ENCODE results near the gene OXER1.
"Not testable (repeated sequence)": the region's sequence is repeated elsewhere in the genome, so short reads cannot be mapped to it uniquely, and the experiment has no call there.

OXER1 gene

DNA sequence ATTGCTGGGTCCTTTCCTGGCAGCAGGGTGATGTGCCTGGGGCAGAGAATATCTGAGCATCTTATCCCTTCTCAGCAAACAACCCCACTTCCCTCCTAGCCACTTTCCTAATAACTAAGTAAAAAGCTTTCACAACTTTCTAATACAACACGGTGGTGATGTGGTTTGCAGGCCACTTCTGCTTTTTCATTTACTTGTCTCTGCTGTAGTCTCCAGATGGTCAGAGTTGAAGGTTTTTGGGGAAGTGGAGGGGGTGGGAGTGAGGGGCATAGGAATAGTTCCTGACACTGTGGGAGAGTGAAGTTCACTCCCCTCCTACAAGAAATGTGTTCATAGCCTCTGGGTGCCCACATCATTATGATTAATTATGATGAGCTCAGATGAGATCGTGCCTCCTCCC lies 11.6 kb downstream of the OXER1 start:
- no peak for DNase-seq (ENCODE audit: low spot score)

DNA sequence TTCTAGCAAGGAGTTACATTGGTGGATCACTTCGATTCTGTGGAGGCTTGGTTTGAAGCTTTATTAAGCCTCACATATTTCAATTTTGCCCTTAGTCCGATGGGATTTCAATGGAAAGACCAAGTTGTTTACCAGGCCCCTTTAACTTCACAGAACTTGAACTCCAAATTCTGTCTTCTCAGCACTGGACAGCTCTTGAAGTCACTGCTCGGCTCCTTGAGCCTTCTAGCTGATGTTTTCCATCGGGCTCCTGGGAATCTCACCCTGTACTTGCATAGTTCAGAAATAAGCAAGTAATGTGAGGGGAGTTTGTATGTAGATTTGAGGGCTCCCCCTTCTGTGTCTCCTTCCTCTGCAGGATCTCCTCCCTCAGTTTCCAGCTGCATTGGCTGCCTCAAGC lies 15.1 kb downstream of the OXER1 start:
- no peak for DNase-seq (ENCODE audit: low spot score)

DNA sequence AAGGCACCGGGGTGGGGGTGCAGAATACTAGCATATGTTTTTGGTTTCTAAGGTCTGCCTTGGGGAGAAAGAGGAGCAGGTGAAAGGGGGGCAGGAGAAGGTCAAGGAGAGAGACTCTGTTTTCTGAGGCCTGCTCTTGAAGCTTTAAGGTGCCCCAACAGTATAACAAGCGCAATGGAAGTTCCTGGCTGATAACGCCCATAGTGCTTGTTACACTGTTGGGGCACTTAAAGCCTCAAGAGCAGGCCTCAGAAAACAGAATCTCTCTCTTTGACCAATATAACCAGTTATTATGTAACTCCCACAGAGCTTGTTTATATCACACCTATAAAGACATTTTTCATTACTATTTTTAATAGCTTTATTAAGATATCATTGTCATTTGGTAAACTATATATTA lies 16.5 kb downstream of the OXER1 start:
- DNase-seq (ENCODE audit: low spot score), result no peak

DNA sequence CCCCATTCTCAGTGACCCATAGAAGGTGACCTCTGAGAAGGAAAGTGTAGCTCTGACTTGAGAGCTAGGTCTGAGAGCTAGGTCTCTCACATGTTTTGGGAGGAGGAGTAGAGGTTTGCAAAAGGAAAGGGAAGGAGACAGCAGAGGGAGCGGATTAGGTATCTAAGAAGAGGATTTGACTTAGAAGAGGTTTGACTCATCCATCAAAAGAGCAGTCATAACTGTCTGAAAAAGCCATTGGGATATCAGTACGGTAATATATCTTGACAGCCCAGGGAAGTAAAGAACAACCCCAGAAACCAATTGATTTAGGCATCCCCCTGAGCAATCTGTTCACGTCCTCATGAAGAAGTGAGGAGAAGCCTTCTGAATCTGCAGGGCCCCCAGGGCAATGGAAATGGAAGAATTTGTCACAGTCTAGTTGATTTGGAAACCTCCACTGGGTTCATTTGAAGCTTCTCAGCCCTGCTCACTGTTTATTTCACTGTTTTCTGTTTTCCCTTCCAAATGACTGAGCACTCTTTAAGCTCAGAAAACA lies 19.3 kb downstream of the OXER1 start:
- no peak for DNase-seq (ENCODE audit: low spot score)

DNA sequence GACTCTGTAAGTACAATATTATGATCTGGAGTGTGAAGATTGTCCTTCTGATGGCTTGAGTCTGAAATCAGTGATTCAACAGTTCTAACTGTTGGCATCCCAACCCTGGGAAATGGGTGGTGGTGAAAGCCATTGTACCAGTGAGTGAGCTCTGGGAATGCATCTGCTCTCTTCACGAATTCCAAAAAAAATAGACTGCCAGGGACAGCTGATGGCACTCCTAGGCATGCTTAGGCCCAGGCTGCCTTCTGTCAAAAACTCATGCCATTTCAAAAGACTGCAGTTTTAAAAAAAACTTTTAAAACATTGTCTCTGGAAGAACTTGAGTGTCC lies 20.3 kb downstream of the OXER1 start:
- no peak for DNase-seq (ENCODE audit: low spot score)

DNA sequence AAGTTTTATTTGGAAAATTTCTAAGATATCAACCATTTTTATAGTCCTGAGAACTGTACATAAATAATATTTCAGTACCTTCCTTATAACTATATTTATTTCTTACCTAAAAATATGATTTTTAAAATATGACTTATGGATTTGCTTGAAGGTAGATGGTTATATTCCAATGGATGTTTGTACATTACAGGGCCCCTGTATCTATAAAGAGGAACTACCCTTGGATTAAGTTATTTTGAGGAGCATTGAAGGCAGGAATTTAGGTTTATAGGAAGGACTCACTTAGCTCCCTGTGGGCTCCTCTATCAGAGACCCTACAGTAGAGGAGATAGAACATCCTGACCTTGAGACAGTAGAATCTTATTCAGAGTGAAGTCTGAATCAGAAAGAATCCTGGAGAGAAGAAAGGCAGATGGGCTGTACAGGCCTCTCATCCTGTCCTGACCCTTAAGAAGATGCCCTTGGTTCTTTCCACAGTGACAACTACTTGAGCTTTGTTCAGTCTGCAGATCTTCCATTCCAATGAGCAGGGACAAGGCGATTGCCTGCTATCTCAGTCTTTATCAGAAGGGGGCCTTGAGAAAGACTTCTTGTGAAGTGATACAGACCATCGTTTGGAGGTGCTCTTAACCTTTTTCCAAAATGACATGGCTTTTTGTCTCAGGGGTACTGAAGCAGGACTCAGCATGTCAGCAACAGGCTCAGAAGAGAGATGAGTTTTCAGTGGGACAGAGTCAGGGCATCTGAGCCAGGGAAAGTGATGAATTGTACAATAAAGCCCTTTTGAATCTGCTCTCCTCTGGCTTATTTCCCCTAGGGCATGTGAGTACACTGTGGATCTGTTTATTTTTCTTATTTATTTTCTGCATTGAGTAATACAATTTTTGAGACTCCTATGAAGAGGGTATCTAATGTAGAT lies 20.9 kb downstream of the OXER1 start:
- no peak for DNase-seq (ENCODE audit: low spot score)

DNA sequence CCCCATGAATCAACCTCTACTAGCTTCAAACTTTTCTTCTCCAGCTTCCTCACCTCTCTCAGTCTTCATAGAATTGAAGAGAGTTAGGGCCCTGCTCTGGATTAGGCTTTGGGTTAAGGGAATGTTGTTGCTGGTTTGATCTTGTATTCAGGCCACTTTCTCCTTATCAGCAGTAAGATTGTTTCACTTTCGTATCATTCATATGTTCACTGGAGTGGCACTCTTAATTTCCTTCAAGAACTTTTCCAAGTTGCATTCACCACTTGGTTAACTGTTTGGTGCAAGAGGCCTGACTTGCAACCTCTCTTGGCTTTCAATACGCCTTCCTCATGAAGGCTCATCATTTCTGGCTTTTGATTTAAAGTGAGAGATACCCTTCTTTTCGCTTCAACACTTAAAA lies 22.8 kb downstream of the OXER1 start:
- no peak for DNase-seq (ENCODE audit: low spot score)

DNA sequence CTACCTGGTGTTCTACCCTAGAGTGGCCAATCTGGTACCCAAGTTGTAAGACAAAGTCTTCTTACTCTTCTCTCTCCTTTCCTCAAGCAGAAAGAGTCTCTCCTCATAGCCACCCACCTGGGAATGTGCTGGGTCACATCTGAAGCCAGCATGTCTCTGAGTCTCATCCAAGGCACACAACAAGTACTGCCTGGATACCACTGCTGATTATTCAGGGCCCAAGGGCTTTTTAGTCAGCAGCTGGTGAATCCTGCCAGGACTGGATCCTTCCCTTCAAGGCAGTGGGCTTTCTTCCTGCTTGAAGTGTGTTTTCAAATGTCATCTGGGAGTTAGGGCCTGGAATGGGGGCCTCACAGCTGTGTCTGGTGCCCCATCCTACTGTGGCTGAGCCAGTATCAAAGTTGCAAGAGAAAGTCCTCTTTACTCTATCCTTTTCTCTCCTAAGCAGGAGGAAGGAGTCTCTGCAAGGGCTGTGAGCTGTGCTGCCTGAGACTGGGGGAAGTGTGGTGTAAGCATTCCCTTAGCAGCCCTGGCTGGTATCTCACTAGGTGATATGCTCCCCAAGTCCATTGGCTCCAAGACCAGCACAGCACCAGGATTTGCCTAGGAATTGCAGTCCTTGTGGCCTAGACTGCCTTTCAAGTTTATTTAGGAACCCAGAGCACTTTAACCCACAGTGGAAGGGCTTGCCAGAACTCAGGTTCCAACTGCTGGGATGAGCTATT lies 27.2 kb downstream of the OXER1 start:
- no peak for DNase-seq (ENCODE audit: low spot score)

DNA sequence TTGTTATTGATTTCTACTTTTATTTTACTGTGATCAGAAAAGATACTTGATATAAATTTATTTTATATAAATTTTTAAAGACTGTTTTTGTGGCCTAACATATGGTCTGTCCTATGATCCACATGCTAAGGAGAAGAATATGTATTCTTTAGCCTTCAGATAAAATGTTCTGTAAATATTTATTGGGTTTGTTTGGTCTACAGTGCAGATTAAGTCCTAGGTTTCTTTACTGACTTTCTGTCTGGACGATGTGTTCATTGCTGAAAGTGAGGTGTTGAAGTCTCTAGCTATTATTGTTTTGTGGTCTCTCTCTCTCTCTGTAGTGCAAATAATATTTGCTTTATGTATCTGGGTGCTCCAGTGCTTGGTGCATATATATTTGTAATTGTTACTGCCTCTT lies 30.1 kb downstream of the OXER1 start:
- DNase-seq (ENCODE audit: low spot score), result no peak

DNA sequence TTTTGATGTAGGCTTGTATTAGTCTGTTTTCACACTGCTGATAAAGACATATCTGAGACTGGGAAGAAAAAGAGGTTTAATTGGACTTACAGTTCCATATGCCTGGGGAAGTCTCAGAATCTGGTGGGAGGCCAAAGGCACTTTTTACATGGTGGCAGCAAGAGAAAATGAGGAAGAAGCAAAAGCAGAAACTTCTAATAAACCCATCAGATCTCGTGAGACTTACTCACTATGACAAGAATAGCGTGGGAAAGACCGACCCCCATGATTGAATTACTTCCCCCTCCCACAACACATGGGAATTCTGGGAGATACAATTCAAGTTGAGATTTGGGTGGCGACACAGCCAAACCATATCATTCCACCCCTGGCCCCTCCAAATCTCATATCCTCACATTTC lies 32.6 kb downstream of the OXER1 start:
- not testable (repeated sequence) for DNase-seq (ENCODE audit: low spot score)

DNA sequence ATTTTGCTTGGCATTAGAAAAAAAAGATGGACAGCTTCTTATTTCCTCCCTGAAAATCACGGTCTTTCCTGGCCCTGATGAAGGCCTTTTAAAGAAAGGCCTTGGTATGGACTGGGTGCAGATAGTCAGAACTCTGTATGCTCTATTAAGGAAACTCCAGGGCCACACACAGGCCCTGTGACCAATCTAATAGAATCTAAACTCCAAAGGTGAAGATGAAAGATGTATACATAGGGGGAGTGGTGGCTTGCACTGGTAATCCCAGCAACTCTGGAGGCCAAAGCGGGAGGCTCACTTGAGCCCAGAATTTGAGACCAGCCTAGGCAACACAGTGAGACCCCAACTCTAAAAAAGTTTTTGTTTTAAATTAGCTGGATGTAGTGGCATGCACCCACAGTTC lies 37.3 kb downstream of the OXER1 start:
- no peak for DNase-seq (ENCODE audit: low spot score)

DNA sequence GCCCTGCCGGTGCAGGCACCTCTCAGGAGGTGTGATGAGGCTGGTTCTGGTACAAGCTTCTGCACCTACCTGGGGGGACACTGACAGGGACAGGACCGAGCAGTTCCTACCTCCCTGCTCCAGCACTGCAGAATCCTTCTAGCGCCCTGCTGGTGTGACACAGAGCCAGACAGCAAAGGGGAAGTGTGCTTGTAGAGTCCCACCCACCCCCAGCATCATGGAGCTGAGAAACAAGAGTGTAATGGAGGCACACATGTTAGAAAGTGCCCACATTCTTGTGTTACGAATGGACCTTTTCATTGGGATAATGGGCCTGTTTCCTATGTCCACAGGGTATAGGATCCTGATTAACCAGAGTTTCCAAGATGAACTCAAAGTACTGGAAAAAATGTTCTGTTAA lies 38.3 kb downstream of the OXER1 start:
- DNase-seq (ENCODE audit: low spot score), result no peak

DNA sequence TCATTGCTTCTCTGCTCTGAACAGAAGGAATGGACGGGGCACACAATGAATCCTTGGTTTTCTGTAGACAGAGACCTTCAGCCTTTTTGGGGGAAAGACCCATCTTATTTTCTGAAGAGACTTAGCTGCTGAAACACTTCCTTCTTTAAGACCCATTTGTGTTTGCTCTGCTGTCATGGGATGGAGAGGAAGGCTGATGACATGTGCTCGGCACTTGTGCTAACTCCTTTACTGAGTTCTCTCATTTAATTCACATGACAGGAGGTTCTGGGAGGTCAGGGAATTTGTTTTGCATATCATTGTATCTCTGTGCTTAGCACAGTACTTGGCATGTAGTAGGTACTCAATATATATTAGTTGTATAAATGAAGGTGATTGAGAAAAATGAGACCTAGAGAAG lies 39.0 kb downstream of the OXER1 start:
- DNase-seq (ENCODE audit: low spot score), result no peak

DNA sequence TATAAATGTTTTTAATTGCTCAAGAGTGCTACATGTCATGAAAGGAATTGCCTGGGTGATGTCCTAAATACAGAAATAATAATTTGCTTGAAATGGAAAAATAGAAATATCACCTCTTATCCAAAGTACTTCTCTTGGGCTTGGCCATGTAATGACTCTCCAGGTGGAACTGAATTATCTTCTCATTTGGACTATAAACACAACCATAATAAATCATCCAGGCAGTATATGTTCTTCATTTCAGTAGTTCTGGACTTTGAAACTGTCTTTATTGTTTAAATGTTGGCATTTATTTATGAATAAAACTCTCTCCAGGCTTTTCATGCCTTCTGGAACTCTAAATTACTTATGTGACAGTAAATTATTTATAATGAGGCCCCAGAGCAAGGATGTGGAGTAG lies 40.5 kb downstream of the OXER1 start:
- no peak for DNase-seq (ENCODE audit: low spot score)

DNA sequence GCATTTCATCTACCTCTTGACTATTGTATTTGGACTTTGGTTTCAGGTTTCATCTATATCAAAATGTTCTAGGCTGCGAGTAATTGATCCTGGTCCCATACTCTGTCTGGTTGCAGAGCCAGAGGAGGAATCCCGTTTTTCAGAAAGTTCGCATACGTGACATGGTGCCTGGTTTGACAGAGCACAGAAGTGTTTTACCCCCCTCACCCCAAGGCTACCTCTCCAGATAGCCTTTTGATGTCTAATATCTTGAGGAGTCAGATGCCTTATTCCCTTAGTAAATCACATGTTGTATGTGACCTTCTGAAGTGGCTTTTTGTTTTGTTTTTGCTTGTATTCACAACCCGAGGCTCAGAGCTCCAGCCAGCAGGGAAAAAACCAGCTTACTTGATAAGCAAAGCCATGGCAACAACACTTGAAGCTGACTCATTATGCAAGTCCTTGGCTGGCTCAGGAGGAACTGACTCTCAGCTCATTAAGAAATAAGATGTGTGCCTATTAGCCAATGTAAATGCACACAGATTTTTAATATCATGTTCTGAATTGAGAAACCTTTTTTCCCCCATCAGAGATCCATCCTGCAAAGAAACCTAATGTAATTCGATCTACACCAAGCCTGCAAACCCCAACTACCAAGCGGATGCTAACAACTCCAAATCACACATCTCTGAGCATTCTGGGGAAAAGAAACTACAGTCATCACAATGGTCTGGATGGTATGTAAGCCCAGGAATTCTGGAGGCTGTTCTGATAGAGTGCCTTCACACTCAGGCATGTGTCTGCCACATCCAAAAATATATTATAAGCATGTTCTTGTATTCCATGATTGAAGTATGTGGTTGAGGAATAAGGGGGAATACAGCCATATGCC lies 41.4 kb downstream of the OXER1 start:
- DNase-seq (ENCODE audit: low spot score), result no peak

DNA sequence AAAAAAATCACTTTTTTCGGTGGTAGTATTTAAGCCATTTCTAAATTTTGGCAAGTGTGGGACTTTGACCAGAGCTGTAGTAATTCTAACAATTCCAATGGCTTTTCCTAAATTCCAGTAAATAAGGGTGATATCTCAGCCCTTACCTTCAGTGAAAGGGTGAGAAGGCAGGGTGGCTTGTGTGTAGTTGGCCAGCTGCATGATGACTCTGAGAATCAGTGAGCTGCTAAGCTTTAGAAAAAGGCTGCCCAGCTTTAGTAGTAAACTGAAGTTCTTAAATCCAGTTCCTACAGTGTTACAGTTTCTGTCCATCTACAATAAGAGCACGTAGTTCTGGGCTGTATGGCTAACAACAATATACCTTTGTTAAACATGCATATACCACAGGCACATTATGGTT lies 42.0 kb downstream of the OXER1 start:
- DNase-seq (ENCODE audit: low spot score), result no peak

DNA sequence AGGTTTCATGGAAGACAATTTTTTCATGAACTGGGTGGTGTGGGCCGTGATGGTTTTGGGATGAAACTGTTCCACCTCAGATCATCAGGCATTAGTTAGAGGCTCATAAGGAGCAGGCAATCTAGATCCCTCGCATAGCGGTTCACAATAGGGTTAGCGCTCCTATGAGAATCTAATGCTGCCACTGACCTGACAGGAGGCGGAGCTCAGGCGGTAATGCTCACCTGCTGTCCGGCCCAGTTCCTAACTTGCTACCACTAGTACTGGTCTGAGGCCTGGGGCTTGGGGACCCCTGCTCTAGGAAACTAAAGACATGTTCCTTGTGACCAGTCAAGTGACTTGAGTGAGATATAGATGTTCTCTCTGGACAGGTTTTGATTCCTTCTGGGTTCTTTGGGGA lies 49.2 kb downstream of the OXER1 start:
- DNase-seq (ENCODE audit: low spot score), result no peak

DNA sequence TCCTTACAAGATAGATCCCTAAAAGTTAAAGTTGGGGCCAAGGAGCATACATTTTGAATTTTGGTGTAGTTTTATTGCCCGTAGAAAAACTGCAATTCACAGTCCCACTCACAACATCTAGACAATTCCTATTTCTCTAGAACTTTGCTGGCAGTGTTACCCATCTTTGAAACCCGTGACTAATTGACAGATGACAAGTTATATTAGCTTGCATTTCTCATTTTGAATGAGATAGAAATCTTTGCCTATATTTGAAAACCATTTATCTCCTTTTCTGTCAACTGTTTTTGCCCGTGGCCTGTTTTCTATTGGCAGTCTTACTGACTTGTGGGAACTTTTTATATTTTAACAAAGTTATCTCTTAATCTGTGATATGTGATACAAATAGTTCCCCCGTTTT lies 50.0 kb downstream of the OXER1 start:
- DNase-seq (ENCODE audit: low spot score), result no peak

DNA sequence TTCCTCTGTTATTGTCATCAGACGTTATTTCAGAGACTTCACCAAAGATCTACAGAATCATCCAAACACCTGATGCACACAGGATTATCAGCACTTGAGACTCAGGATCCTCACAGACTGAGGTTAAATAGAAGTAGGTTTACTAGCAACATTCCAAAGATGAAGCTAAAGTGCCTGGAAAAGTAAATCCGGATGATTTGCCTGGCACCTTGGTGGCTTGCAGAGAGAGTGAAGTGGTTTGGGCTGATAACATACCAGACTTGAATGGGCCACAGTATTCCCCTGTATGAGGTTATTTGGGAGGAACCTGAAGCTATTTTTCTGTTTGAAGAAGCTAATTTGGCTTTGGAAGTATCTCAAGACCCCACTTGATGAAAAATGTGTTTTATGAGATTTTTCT lies 51.0 kb downstream of the OXER1 start:
- DNase-seq (ENCODE audit: low spot score), result no peak
